ENCODE results near the gene ATP11A. TPM values are rescaled to one million over a fixed set of nuclear protein-coding genes. Genes with fewer than 3 reads are reported as not detected.

The ATP11A gene
- total RNA-seq, 4 donors from 2014 or later = 23.3 to 35.5 (median 31.1) TPM

DNA sequence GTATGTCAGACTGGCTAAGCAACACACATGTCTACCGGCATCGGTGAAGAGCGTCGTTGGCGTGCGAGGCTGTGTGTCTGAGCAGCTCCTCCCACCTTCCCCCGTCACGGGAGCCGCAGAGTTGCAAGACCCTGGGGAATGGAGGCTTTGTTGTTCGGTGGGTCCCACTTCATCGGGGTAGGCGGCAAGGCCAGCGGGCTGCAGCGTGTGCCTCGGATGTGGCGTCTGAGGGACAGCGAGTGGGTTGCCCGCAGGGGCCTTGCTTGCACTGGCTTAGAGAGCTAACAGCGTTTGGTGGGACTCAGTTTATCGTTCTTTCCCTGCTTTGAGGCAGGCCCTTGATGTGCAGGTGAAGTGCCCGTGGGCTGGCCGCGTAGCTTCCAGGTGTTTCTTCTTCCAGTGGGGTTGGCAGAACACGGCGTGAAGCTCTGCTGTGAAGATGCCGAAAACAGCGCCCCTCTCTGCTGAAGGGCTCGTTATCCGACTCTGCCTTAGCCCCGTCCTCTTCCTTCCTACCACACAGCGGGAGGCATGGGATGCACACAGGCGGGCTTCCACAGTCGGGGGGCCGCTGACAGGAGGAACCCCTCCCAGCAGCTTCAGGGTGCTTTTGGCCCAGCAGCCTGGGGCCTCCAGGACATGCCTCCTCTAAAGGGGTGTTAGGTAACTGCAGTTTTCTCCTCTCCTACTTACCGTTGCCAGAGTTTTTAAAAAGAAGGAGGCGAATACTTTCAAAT, 85.2 kb downstream of the ATP11A start:
- TF ChIP-seq, protein P1, sequence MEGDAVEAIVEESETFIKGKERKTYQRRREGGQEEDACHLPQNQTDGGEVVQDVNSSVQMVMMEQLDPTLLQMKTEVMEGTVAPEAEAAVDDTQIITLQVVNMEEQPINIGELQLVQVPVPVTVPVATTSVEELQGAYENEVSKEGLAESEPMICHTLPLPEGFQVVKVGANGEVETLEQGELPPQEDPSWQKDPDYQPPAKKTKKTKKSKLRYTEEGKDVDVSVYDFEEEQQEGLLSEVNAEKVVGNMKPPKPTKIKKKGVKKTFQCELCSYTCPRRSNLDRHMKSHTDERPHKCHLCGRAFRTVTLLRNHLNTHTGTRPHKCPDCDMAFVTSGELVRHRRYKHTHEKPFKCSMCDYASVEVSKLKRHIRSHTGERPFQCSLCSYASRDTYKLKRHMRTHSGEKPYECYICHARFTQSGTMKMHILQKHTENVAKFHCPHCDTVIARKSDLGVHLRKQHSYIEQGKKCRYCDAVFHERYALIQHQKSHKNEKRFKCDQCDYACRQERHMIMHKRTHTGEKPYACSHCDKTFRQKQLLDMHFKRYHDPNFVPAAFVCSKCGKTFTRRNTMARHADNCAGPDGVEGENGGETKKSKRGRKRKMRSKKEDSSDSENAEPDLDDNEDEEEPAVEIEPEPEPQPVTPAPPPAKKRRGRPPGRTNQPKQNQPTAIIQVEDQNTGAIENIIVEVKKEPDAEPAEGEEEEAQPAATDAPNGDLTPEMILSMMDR (IDR thresholded peaks at IDR 0.05) = no peak
- no peak for TF ChIP-seq POLR2A (IDR thresholded peaks at IDR 0.05)
- peak in 1 of 2 donors; percentile 58 for DNase-seq (ENCODE audit: low spot score in 2 of 2)
- no peak overlapping the region for H3K4me3 ChIP-seq (ENCODE audit: low read depth, poor library complexity, severe bottlenecking)
- intact Hi-C loops (cut with DNase I; ENCODE audit: low total_unique reads) = no loop called here
- WGBS, 2 donors = 95% methylated on average over 35 to 36 of the region's 36 CpGs

DNA sequence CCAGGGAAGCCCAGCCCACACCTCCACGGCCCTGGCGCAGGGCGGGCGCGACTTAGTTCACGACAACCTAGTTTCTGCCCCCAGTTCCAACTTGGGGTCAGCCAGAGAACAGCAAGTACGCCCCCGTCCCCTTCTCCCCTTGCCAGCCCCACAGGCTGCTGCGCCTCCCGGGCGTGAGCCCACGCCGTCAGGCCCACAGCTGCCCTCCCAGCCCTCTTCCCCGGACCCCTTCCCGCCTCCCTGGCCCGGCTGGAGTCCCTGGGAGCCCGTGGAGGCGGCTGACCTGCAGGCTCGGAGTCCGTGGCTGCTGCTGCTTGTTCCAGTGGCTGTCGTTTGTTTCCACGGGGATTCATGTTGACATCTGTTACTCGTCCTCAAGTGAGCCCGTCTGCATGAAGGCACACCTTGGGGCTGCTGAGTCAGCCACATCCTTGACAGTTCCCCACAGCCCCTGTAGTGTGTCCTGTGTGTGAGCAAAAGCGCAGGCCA, 86.0 kb downstream of the ATP11A start:
- TF ChIP-seq, protein P1 (IDR thresholded peaks at IDR 0.05) = no peak
- TF ChIP-seq POLR2A (IDR thresholded peaks at IDR 0.05) = no peak
- WGBS, 2 donors = 88 to 91% methylated on average over 23 to 25 of the region's 25 CpGs
- intact Hi-C loops (cut with DNase I; ENCODE audit: low total_unique reads) = no loop called here
- peak in 1 of 2 donors; percentile 78 for DNase-seq (ENCODE audit: low spot score in 2 of 2)
- no peak overlapping the region for H3K4me3 ChIP-seq (ENCODE audit: low read depth, poor library complexity, severe bottlenecking)

DNA sequence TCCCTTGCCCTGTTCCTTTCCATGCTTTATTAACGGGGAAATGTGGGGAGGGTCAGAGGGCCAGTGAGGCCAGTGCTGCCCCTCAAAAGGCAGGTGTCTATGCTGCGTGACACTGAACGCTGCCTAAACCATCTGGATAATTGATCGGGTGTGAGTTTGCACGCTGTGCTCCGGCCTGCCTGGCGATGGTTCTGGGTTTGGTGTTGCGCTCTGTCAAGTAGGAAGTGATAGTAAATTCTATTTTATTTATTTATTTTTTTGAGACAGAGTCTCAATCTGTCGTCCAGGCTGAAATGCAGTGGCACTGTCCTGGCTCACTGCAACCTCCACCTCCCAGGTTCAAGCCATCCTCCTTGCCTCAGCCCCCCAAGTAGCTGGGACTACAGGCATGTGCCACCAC, 86.5 kb downstream of the ATP11A start:
- TF ChIP-seq, protein P1 (IDR thresholded peaks at IDR 0.05) = no peak
- no peak for TF ChIP-seq POLR2A (IDR thresholded peaks at IDR 0.05)
- 96 to 99% methylated on average over 9 of the region's 9 CpGs for WGBS, 2 donors
- peak in 1 of 2 donors; percentile 56 for DNase-seq (ENCODE audit: low spot score in 2 of 2)
- no peak overlapping the region for H3K4me3 ChIP-seq (ENCODE audit: low read depth, poor library complexity, severe bottlenecking)
- intact Hi-C loops (cut with DNase I; ENCODE audit: low total_unique reads) = no loop called here

DNA sequence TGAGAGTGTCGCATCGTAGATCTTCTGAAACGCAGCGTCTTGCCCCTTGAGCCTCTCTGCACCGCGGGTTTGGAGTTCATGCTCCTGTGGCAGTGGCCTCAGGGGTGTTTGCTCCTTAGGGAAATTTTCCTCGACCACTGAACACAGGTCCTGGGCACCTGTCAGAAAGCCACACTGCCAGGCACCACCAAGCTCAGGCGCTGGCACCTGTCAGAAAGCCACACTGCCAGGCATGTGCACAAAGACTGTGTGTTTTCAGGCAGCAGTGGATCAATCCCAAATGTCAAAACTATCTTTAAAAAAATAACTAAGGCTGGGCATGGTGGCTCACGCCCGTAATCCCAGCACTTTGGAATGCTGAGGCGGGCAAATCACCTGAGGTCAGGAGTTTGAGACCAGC, 87.1 kb downstream of the ATP11A start:
- no peak for TF ChIP-seq POLR2A (IDR thresholded peaks at IDR 0.05)
- TF ChIP-seq, protein P1 (IDR thresholded peaks at IDR 0.05) = no peak
- WGBS, 2 donors = 87 to 97% methylated on average over 9 to 11 of the region's 11 CpGs
- no peak overlapping the region for H3K4me3 ChIP-seq (ENCODE audit: low read depth, poor library complexity, severe bottlenecking)
- intact Hi-C loops (cut with DNase I; ENCODE audit: low total_unique reads) = no loop called here
- DNase-seq (ENCODE audit: low spot score in 2 of 2) = no peak

DNA sequence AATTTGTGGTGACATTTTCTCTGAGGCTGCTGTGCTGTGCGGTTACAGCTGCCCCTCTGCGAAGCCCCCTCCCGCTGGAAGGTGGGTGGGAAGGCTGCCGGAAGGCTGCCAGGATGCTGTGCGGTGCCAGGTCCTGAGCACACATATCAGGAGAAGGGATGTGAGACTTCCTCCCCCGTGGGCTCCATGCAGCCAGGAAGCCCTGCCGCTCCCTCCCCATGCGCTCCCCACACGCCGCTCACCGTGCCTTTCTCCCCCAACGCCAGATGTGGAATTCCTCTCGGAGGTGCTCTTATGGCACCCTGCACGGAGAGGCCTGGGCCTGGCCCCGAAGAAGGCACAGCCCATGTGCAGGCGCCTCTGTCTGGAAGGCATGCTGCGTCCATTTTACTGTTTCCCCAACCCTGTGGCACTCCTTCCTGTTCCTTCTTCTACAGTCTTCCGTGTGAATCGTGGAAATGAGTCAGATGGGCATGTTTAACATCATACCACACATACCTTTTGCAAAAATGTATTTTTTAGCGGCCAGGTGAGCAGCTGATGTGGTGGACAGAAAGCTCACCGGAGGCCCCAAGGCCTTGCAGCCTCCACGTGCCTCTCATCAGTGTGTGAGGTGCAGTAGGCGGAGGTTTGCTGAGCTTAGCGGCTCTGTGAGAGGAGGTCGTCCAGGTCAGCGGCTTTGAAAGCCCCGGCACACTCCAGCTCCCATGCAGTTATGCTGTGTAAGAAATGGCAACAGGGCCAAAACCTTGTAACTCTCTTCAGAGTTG, 88.0 kb downstream of the ATP11A start:
- TF ChIP-seq, protein P1 (IDR thresholded peaks at IDR 0.05) = no peak
- no peak for TF ChIP-seq POLR2A (IDR thresholded peaks at IDR 0.05)
- intact Hi-C loops (cut with DNase I; ENCODE audit: low total_unique reads) = no loop called here
- WGBS, 2 donors = 76 to 78% methylated on average over 26 to 27 of the region's 27 CpGs
- DNase-seq (ENCODE audit: low spot score in 2 of 2) = peak in 1 of 2 donors; percentile 70
- H3K4me3 ChIP-seq (ENCODE audit: low read depth, poor library complexity, severe bottlenecking) = no peak overlapping the region
